Measurements from ENCODE around the gene ARHGAP44. TPM values are rescaled to one million over a fixed set of nuclear protein-coding genes. Genes with fewer than 3 reads are reported as not detected.

ARHGAP44 gene
- total and polyA plus RNA-seq, 4 donors, result 12.1 to 37.5 (median 20.2) TPM

GRCh38 chr17:12918142-12918541, 128.8 kb downstream of the ARHGAP44 start:
- H3K9ac ChIP-seq (ENCODE audit: insufficient read depth in 1 of 2, low read length in 2 of 2), result no peak overlapping the region
- H3K27ac ChIP-seq (ENCODE audit: low read depth in 1 of 2, low read length in 1 of 2), result no peak overlapping the region
- H3K9me3 ChIP-seq (ENCODE audit: control insufficient read depth in 4 of 4, insufficient read depth in 3 of 4, low read length in 3 of 4), result peaks cover 0 to 2% (median 0%) of the 10 kb centered on the region in 4 donors
- ATAC-seq (ENCODE audit: insufficient read depth, low FRiP score), result no peak
- no peaks in the 10 kb centered on the region for H3K27me3 ChIP-seq (ENCODE audit: control insufficient read depth in 3 of 3, insufficient read depth in 3 of 3, low read length in 2 of 3)
- H3K4me1 ChIP-seq (ENCODE audit: control insufficient read depth in 5 of 5, insufficient read depth in 5 of 5, low read length in 5 of 5), result no peaks in the 10 kb centered on the region
- peaks cover 0 to 12% (median under 1%) of the 10 kb centered on the region in 4 donors for H3K36me3 ChIP-seq (ENCODE audit: control insufficient read depth in 4 of 4, insufficient read depth in 4 of 4, low read length in 4 of 4)
- WGBS, 2 donors, result 92 to 96% methylated on average over 10 of the region's 10 CpGs
- H3K4me3 ChIP-seq, result no peak overlapping the region
- no peak for DNase-seq
- TF ChIP-seq CTCF (IDR thresholded peaks at IDR 0.05; ENCODE audit: control extremely low read depth, extremely low read depth), result no peak

- no peak for TF ChIP-seq CTCF (IDR thresholded peaks at IDR 0.05; ENCODE audit: control extremely low read depth, extremely low read depth)
- DNase-seq (no peak), ATAC-seq (ENCODE audit: insufficient read depth, low FRiP score) (no peak)
- H3K9me3 ChIP-seq (ENCODE audit: control insufficient read depth in 4 of 4, insufficient read depth in 3 of 4, low read length in 3 of 4), result peaks cover 0 to 2% (median 0%) of the 10 kb centered on the region in 4 donors
- no peaks in the 10 kb centered on the region for H3K27me3 ChIP-seq (ENCODE audit: control insufficient read depth in 3 of 3, insufficient read depth in 3 of 3, low read length in 2 of 3)
- H3K27ac ChIP-seq (ENCODE audit: low read depth in 1 of 2, low read length in 1 of 2), result no peak overlapping the region
- peaks cover 0 to 9% (median under 1%) of the 10 kb centered on the region in 4 donors for H3K36me3 ChIP-seq (ENCODE audit: control insufficient read depth in 4 of 4, insufficient read depth in 4 of 4, low read length in 4 of 4)
- no peak overlapping the region for H3K4me3 ChIP-seq
- WGBS, 2 donors, result 87 to 91% methylated on average over 4 of the region's 4 CpGs
- H3K4me1 ChIP-seq (ENCODE audit: control insufficient read depth in 5 of 5, insufficient read depth in 5 of 5, low read length in 5 of 5), result peaks cover 0 to 3% (median 0%) of the 10 kb centered on the region in 5 donors
- no peak overlapping the region for H3K9ac ChIP-seq (ENCODE audit: insufficient read depth in 1 of 2, low read length in 2 of 2)
Measured at GRCh38 chr17:12922120-12922519, 132.8 kb downstream of the ARHGAP44 start.

GRCh38 chr17:12924614-12925013, 135.3 kb downstream of the ARHGAP44 start:
- Histone ChIP-seq H3K4me1 (ENCODE audit: control insufficient read depth in 5 of 5, insufficient read depth in 5 of 5, low read length in 5 of 5) (peaks cover 0 to 14% (median 0%) of the 10 kb centered on the region in 5 donors), H3K27me3 (ENCODE audit: control insufficient read depth in 3 of 3, insufficient read depth in 3 of 3, low read length in 2 of 3) (no peaks in the 10 kb centered on the region), H3K9ac (ENCODE audit: insufficient read depth in 1 of 2, low read length in 2 of 2) (no peak overlapping the region), H3K36me3 (ENCODE audit: control insufficient read depth in 4 of 4, insufficient read depth in 4 of 4, low read length in 4 of 4) (peaks cover 0 to 5% (median under 1%) of the 10 kb centered on the region in 4 donors), H3K9me3 (ENCODE audit: control insufficient read depth in 4 of 4, insufficient read depth in 3 of 4, low read length in 3 of 4) (peaks cover 0 to 2% (median 0%) of the 10 kb centered on the region in 4 donors), H3K27ac (ENCODE audit: low read depth in 1 of 2, low read length in 1 of 2) (no peak overlapping the region), H3K4me3 (no peak overlapping the region)
- no peak for DNase-seq
- WGBS, 2 donors, result 93 to 94% methylated on average over 2 of the region's 2 CpGs
- ATAC-seq (ENCODE audit: insufficient read depth, low FRiP score), result no peak
- no peak for TF ChIP-seq CTCF (IDR thresholded peaks at IDR 0.05; ENCODE audit: control extremely low read depth, extremely low read depth)

GRCh38 chr17:12927001-12927400, 137.7 kb downstream of the ARHGAP44 start:
- ATAC-seq (ENCODE audit: insufficient read depth, low FRiP score), result no peak
- WGBS, 2 donors, result 70 to 86% methylated on average over 1 of the region's 1 CpG
- no peak overlapping the region for H3K27ac ChIP-seq (ENCODE audit: low read depth in 1 of 2, low read length in 1 of 2)

More at GRCh38 chr17:12927001-12927400, 137.7 kb downstream of the ARHGAP44 start:
- Histone ChIP-seq H3K9ac (ENCODE audit: insufficient read depth in 1 of 2, low read length in 2 of 2) (no peak overlapping the region), H3K4me3 (no peak overlapping the region), H3K4me1 (ENCODE audit: control insufficient read depth in 5 of 5, insufficient read depth in 5 of 5, low read length in 5 of 5) (peaks cover 0 to 14% (median 0%) of the 10 kb centered on the region in 5 donors), H3K9me3 (ENCODE audit: control insufficient read depth in 4 of 4, insufficient read depth in 3 of 4, low read length in 3 of 4) (peaks cover 0 to 2% (median 0%) of the 10 kb centered on the region in 4 donors), H3K27me3 (ENCODE audit: control insufficient read depth in 3 of 3, insufficient read depth in 3 of 3, low read length in 2 of 3) (no peaks in the 10 kb centered on the region), H3K36me3 (ENCODE audit: control insufficient read depth in 4 of 4, insufficient read depth in 4 of 4, low read length in 4 of 4) (peaks cover 0 to 2% (median under 1%) of the 10 kb centered on the region in 4 donors)
- no peak for TF ChIP-seq CTCF (IDR thresholded peaks at IDR 0.05; ENCODE audit: control extremely low read depth, extremely low read depth)
- no peak for DNase-seq
